Uterus (tissue), 4 donors: ENCODE data around the gene FRS3. TPM values are rescaled to one million over a fixed set of nuclear protein-coding genes. Genes with fewer than 3 reads are reported as not detected.
A peak's percentile ranks its signal among the peaks of the same experiment; 100 is the strongest.

Source experiments
- DNase-seq, 2 donors: peaks; one replicate each; pipeline ENCODE4 v3.0.0-alpha.2; 2019 to 2020
- H3K27ac ChIP-seq, 2 donors: fragments of 200-600 bp; sonication (generic); 1 replicate in 1 of 2; 2 replicates in 1 of 2; pipeline ENCODE4 v1.5.1; 2016 to 2018
- H3K27me3 ChIP-seq, 2 donors: fragments of 200-600 bp; sonication (generic); one replicate each; pipeline ENCODE4 v1.5.1; 2018 to 2019; ENCODE audit warnings: control low read depth in 1 of 2
- H3K36me3 ChIP-seq, 2 donors: fragments of 200-600 bp; sonication (generic); one replicate each; pipeline ENCODE4 v1.5.1; 2019; ENCODE audit warnings: control low read depth in 1 of 2
- H3K4me1 ChIP-seq, 2 donors: fragments of 200-600 bp; sonication (generic); one replicate each; pipeline ENCODE4 v1.5.1; 2018 to 2019; ENCODE audit warnings: control low read depth in 1 of 2
- H3K4me3 ChIP-seq, 2 donors: fragments of 200-600 bp; sonication (generic); 1 replicate in 1 of 2; 2 replicates in 1 of 2; pipeline ENCODE4 v1.5.1; 2018 to 2019; ENCODE audit warnings: mild to moderate bottlenecking in 1 of 2
- H3K9me3 ChIP-seq, 2 donors: fragments of 200-600 bp; sonication (generic); one replicate each; pipeline ENCODE4 v1.5.1; 2019; ENCODE audit warnings: control low read depth in 1 of 2
- POLR2A ChIP-seq, 2 donors: fragments of 450-650 bp; IDR thresholded peaks; one replicate each; pipeline ENCODE4 v1.6.1; 2016; ENCODE audit warnings: antibody characterized with exemption in 2 of 2, mild to moderate bottlenecking in 1 of 2, moderate library complexity in 1 of 2
- intact Hi-C: fragments of 100-400 bp; cut with DNase I; formaldehyde crosslinking; loops from one replicate; pipeline ENCODE4 v1.15.1; 2023; ENCODE audit warnings: low total_unique reads
- total RNA-seq, 4 donors: library from RNA; depleted of rRNA in 3 of 4; stranded (reverse); fragments of >200 nt in 3 of 4; gene quantifications; one replicate each; pipeline versions ENCODE4 v1.1.0 to v1.2.4, GENCODE V29; 2014 to 2023
- TF ChIP-seq, protein P1 (sequence below), 4 experiments: fragments of 200-600 bp in 2 of 4; fragments of 450-650 bp in 2 of 4; sonication (generic) in 2 of 4; IDR thresholded peaks; one replicate each; pipeline ENCODE4 v1.5.1; 2016 to 2019; ENCODE audit warnings: antibody characterized with exemption in 4 of 4, mild to moderate bottlenecking in 2 of 4, moderate library complexity in 1 of 4
- donor health status: DM: yes; HTN: yes; CAD: no.

FRS3 gene
- total RNA-seq, 4 donors from 2014 or later = 0.26 to 8.9 (median 2.2) TPM

DNA sequence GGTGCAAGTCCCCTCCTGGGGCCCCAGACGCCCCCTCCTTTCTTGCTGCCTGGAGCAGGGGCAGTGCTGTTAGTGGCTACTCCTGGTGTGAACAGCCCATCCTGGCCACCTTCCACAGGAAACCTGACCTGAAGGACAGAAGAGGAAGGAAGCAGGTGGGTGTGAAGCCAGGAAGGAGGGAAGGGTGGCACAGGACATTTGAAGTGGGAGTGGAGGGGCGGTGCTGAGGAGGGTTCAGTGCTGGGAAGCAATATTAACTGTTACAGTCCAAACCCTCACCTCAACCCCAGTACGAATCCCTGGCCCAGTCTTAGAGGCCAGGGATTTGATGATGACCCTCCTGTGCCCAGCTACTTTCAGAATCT lies 1.6 kb upstream of the FRS3 start:
- Histone ChIP-seq H3K27me3 (no peaks in the 10 kb centered on the region), H3K9me3 (no peaks in the 10 kb centered on the region), H3K4me3 (peak overlapping the region; percentile 61 to 62), H3K4me1 (peaks cover 0 to 20% of the 10 kb centered on the region in 2 donors), H3K36me3 (no peaks in the 10 kb centered on the region), H3K27ac (peak overlapping the region; percentile 90 to 91)
- TF ChIP-seq POLR2A (IDR thresholded peaks at IDR 0.05) = no peak
- TF ChIP-seq, protein P1, sequence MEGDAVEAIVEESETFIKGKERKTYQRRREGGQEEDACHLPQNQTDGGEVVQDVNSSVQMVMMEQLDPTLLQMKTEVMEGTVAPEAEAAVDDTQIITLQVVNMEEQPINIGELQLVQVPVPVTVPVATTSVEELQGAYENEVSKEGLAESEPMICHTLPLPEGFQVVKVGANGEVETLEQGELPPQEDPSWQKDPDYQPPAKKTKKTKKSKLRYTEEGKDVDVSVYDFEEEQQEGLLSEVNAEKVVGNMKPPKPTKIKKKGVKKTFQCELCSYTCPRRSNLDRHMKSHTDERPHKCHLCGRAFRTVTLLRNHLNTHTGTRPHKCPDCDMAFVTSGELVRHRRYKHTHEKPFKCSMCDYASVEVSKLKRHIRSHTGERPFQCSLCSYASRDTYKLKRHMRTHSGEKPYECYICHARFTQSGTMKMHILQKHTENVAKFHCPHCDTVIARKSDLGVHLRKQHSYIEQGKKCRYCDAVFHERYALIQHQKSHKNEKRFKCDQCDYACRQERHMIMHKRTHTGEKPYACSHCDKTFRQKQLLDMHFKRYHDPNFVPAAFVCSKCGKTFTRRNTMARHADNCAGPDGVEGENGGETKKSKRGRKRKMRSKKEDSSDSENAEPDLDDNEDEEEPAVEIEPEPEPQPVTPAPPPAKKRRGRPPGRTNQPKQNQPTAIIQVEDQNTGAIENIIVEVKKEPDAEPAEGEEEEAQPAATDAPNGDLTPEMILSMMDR (IDR thresholded peaks at IDR 0.05) = no peak
- intact Hi-C loops = loop anchor here (10.0 kb wide), 1 partner anchor 143 kb away; the partner anchor contains the start of genes BYSL and MED20
- peak in 1 of 2 donors; percentile 45 for DNase-seq

DNA sequence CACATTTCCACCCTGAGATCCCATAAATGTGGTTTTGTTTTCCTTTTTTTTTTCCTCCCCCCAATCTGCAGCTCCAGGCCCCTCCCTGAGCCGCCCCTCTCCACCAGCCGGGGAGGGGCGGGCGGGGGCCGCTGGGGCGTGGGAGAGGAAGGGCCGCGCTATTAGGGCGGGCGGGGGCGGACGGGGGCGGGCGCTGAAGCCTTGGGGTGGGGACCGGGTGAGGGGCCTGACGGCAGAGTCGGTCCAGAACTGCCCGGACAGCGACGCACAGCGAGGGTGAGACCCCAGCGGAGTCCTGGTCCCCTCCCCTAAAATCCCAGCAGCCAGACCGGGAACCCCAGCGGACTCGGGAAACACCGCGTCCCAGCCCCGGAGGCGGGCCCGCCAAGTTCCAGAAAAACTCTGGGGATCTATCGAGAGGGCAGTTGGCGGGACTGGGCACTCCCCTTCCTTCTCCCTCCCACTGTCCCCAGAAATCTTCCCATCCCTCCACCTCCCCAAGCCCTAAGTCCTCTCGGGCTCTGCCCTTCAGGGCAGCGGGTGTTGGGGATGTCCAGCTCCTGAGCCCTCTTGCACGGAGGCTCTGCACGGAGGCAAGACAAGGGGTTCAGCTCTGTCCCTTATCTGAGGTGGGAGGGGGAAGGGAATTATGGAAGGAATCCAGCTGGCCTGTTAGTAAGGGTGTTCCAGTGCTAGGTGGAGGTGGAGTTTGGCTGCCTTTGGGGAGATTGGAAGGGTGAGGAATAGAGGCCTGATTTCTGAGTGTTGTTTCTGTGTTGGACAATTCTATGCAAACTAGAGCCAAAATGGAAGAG lies 1.1 kb upstream of the FRS3 start, which contains the start of gene PRICKLE4:
TSS of gene PRICKLE4 (plus strand) at position 232 of the 815 bp plus-strand sequence. CDS start 2,692 bp downstream, outside the sequence.
- peak within 1 kb of the TSS; percentile 61 to 62 for H3K4me3 ChIP-seq
- H3K27ac ChIP-seq = peak within 1 kb of the TSS; percentile 90 to 91
- no peak for TF ChIP-seq POLR2A (IDR thresholded peaks at IDR 0.05)
- TF ChIP-seq, protein P1 (IDR thresholded peaks at IDR 0.05) = no peak
- DNase-seq = peak; percentile 53 to 64
- peaks cover 0 to 16% of the 10 kb centered on the region in 2 donors for H3K4me1 ChIP-seq
- H3K9me3 ChIP-seq = no peaks in the 10 kb centered on the region
- intact Hi-C loops = loop anchor here (10.0 kb wide), 1 partner anchor 144 kb away; the partner anchor contains the start of genes BYSL and MED20
- no peaks in the 10 kb centered on the region for H3K36me3 ChIP-seq
- H3K27me3 ChIP-seq = no peaks in the 10 kb centered on the region

DNA sequence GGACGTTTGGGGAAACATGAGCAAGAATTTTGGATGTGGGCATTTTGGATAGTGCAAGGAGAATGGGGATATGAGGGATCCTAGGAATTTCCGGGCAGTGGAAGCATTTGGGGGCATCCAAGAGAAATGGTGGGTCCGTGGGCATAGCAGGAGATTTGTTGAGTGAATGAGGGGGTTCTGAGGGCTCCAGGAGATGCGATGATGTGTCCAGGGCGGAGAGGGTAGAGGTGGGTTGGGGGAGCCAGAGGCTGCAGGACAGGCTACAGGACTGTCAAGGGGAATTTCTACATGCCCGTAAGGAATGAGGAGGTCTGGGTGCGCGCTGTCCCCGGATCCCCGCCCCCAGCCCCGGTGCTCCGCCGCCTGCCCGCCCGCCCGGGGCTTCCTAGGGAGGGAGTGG lies 364 bp downstream of the FRS3 start:
- Histone ChIP-seq H3K36me3 (no peaks in the 10 kb centered on the region), H3K4me1 (peaks cover 0 to 12% of the 10 kb centered on the region in 2 donors), H3K4me3 (peak overlapping the region; percentile 61 to 62), H3K9me3 (no peaks in the 10 kb centered on the region), H3K27me3 (no peaks in the 10 kb centered on the region), H3K27ac (peak overlapping the region; percentile 63 to 91)
- TF ChIP-seq, protein P1 (IDR thresholded peaks at IDR 0.05) = no peak
- TF ChIP-seq POLR2A (IDR thresholded peaks at IDR 0.05) = no peak
- no peak for DNase-seq
- intact Hi-C loops = no loop called here

DNA sequence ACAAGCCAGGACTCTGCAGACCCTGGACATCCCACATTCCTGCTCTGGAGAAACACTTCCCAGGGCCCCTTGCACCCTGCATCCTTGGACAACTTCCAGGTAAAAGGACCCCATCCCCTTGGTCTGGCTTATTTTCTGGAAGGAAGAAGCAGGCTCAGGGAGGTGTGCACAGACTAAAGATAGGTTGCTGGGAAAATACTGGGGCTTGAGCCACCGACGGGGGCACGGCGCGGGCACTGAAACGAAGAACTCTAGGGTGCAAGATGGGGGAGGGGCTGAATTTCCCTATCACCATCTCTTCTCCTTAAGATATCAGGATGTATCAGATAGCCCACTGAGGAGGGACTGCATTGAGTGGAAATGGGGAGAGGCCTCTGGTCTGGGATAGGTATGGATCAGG lies 805 bp downstream of the FRS3 start:
- H3K4me3 ChIP-seq = peak overlapping the region; percentile 61 to 62
- intact Hi-C loops = no loop called here
- peaks cover 0 to 12% of the 10 kb centered on the region in 2 donors for H3K4me1 ChIP-seq
- H3K9me3 ChIP-seq = no peaks in the 10 kb centered on the region
- TF ChIP-seq, protein P1 (IDR thresholded peaks at IDR 0.05) = no peak
- TF ChIP-seq POLR2A (IDR thresholded peaks at IDR 0.05) = no peak
- H3K36me3 ChIP-seq = no peaks in the 10 kb centered on the region
- no peak for DNase-seq
- no peaks in the 10 kb centered on the region for H3K27me3 ChIP-seq
- peak overlapping the region in 1 of 2 donors; percentile 63 for H3K27ac ChIP-seq
